HepG2 (cell line): Measurements from ENCODE around the gene STAT6. TPM values are rescaled to one million over a fixed set of nuclear protein-coding genes. Genes with fewer than 3 reads are reported as not detected.

Source experiments
- ARNT2 ChIP-seq: sonication (generic); formaldehyde crosslinking; IDR thresholded peaks from 2 replicates; pipeline ENCODE4 v1.8.0; 2022; ENCODE audit warnings: mild to moderate bottlenecking, low read depth, missing genetic modification reagents, moderate library complexity
- CC2D1A ChIP-seq: sonication (generic); formaldehyde crosslinking; IDR thresholded peaks from 2 replicates; pipeline ENCODE4 v1.8.1; 2023; ENCODE audit warnings: mild to moderate bottlenecking, missing genetic modification reagents
- DZIP1 ChIP-seq: sonication (generic); formaldehyde crosslinking; IDR thresholded peaks from 2 replicates; pipeline ENCODE4 v1.5.0; 2020; ENCODE audit warnings: mild to moderate bottlenecking, missing genetic modification reagents
- FOXP4 ChIP-seq: sonication (generic); formaldehyde crosslinking; IDR thresholded peaks from 2 replicates; pipeline ENCODE4 v1.4.0; 2020; ENCODE audit warnings: missing genetic modification reagents
- HNRNPH1 ChIP-seq: fragments of 200-400 bp; formaldehyde crosslinking; optimal IDR thresholded peaks from 2 replicates; pipeline ENCODE3; 2017; ENCODE audit warnings: mild to moderate bottlenecking, low read depth, low read length
- IRF2 ChIP-seq: IDR thresholded peaks from 2 replicates; pipeline ENCODE4 v1.6.1; 2018; ENCODE audit warnings: missing genetic modification reagents, missing compliant biosample characterization
- KDM1A ChIP-seq: IDR thresholded peaks from 2 replicates; pipeline ENCODE4 v1.6.1; 2016; ENCODE audit warnings: missing compliant biosample characterization
- PITX1 ChIP-seq: sonication (generic); formaldehyde crosslinking; IDR thresholded peaks from 2 replicates; pipeline ENCODE4 v1.5.1; 2020; ENCODE audit warnings: mild to moderate bottlenecking, missing genetic modification reagents
- RBAK ChIP-seq: sonication (generic); formaldehyde crosslinking; IDR thresholded peaks from 2 replicates; pipeline ENCODE4 v1.5.1; 2020; ENCODE audit warnings: mild to moderate bottlenecking, missing genetic modification reagents
- SAP130 ChIP-seq: IDR thresholded peaks from 2 replicates; pipeline ENCODE4 v1.6.1; 2016; ENCODE audit warnings: low read depth
- SKI ChIP-seq: fragments of 450-650 bp; IDR thresholded peaks from one replicate; pipeline ENCODE4 v1.6.1; 2018; ENCODE audit warnings: mild to moderate bottlenecking; ENCODE audit not compliant: partially characterized antibody
- SNAPC5 ChIP-seq: sonication (generic); formaldehyde crosslinking; IDR thresholded peaks from 2 replicates; pipeline ENCODE4 v1.8.1; 2023; ENCODE audit warnings: mild to moderate bottlenecking, missing genetic modification reagents, borderline replicate concordance
- XBP1 ChIP-seq: sonication (generic); formaldehyde crosslinking; IDR thresholded peaks from 2 replicates; pipeline ENCODE4 v1.5.0; 2020; ENCODE audit warnings: missing genetic modification reagents
- ZBTB38 ChIP-seq: sonication (generic); formaldehyde crosslinking; IDR thresholded peaks from 2 replicates; pipeline ENCODE4 v1.5.1; 2020; ENCODE audit warnings: mild to moderate bottlenecking, missing genetic modification reagents
- ZNF253 ChIP-seq: sonication (generic); formaldehyde crosslinking; IDR thresholded peaks from 2 replicates; pipeline ENCODE4 v1.8.0; 2022; ENCODE audit warnings: mild to moderate bottlenecking, missing genetic modification reagents, borderline replicate concordance
- ZNF431 ChIP-seq: sonication (generic); formaldehyde crosslinking; IDR thresholded peaks from 2 replicates; pipeline ENCODE4 v1.9.0; 2022; ENCODE audit warnings: missing genetic modification reagents, low read depth, mild to moderate bottlenecking, borderline replicate concordance
- ZNF550 ChIP-seq: sonication (generic); formaldehyde crosslinking; IDR thresholded peaks from 2 replicates; pipeline ENCODE4 v1.4.0; 2020; ENCODE audit warnings: mild to moderate bottlenecking, missing genetic modification reagents, borderline replicate concordance
- ZSCAN29 ChIP-seq: sonication (generic); formaldehyde crosslinking; conservative IDR thresholded peaks from 2 replicates; pipeline ENCODE4 v1.4.0; 2020; ENCODE audit warnings: mild to moderate bottlenecking, missing genetic modification reagents
- polyA plus RNA-seq, 8 experiments: library from polyadenylated mRNA; depleted of rRNA in 3 of 8; stranded (reverse) in 7 of 8; unstranded in 1 of 8; fragments of >200 nt; fragmentation: Illumina TruSeq in 4 of 8; extraction: Trizol in 4 of 8; gene quantifications; 2 replicates each; pipeline versions ENCODE4 v1.2.1 to v1.2.3, GENCODE V29; 2011 to 2016; ENCODE audit warnings: low read depth in 4 of 8, missing spikeins in 1 of 8, mixed read lengths in 1 of 8; ENCODE audit not compliant: insufficient read depth in 1 of 8
- total RNA-seq, 5 experiments: library from RNA; depleted of rRNA; stranded (reverse); fragments of >200 nt; fragmentation: Illumina TruSeq; extraction: Trizol; gene quantifications; 2 replicates each; pipeline ENCODE4 v1.2.3, GENCODE V29; 2016; ENCODE audit warnings: low read depth in 1 of 5
- TF ChIP-seq, protein P1 (sequence below): sonication (generic); formaldehyde crosslinking; IDR thresholded peaks from 2 replicates; pipeline ENCODE4 v1.4.0; 2020; ENCODE audit warnings: mild to moderate bottlenecking, missing genetic modification reagents, borderline replicate concordance

Gene STAT6
- total and polyA plus RNA-seq, 2 of the 13 experiments (the other 11 are each of a cell fraction or from before 2014, with no cell fraction given): 28.0 to 62.2 TPM

DNA sequence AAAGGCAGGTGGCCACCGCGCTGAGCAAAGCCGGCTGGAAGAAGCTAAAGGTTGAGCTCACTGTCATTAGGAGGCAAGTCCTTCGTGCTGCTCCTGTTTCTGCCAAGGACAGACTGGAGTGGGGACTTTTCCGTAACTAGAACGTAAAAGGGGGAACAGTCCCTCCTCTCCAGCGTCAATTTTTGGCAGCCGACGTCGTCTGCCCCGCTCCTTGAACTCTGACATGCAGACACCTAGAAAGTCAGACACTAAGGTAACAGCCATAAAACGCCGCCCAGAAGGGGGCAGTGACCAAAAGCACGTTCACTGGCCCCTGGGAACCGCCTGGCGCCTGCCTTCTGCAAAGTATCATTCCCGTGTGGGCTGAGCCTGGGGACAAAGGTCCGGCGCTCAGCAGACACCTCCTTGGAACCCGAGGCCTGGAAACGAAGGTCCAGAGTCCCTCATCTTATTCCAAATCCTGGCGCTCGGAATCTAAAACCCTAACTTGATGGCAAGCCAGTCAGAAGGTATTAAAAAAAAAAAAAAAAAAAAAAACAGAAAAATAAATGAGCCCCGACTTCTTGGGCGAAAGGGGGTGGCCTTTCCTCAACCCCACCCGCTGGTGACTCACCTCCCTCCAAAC lies 16.1 kb upstream of the STAT6 start (continued):
- TF ChIP-seq DZIP1 (CRISPR knock-in tag): no peak
- TF ChIP-seq PITX1: peak; percentile 39; the same call in 1 of the 2 replicates
- TF ChIP-seq CC2D1A (CRISPR knock-in tag): no peak
- TF ChIP-seq RBAK (CRISPR knock-in tag): no peak
- 0 out of 2 replicates have a peak, but pooled peaks have one; percentile 19 for TF ChIP-seq ARNT2 (CRISPR knock-in tag)
- peak; percentile 71 for TF ChIP-seq SAP130 (CRISPR knock-in tag)
- 0 out of 2 replicates have a peak, but pooled peaks have one; percentile 28 for TF ChIP-seq KDM1A (CRISPR knock-in tag)
- TF ChIP-seq, protein P1, sequence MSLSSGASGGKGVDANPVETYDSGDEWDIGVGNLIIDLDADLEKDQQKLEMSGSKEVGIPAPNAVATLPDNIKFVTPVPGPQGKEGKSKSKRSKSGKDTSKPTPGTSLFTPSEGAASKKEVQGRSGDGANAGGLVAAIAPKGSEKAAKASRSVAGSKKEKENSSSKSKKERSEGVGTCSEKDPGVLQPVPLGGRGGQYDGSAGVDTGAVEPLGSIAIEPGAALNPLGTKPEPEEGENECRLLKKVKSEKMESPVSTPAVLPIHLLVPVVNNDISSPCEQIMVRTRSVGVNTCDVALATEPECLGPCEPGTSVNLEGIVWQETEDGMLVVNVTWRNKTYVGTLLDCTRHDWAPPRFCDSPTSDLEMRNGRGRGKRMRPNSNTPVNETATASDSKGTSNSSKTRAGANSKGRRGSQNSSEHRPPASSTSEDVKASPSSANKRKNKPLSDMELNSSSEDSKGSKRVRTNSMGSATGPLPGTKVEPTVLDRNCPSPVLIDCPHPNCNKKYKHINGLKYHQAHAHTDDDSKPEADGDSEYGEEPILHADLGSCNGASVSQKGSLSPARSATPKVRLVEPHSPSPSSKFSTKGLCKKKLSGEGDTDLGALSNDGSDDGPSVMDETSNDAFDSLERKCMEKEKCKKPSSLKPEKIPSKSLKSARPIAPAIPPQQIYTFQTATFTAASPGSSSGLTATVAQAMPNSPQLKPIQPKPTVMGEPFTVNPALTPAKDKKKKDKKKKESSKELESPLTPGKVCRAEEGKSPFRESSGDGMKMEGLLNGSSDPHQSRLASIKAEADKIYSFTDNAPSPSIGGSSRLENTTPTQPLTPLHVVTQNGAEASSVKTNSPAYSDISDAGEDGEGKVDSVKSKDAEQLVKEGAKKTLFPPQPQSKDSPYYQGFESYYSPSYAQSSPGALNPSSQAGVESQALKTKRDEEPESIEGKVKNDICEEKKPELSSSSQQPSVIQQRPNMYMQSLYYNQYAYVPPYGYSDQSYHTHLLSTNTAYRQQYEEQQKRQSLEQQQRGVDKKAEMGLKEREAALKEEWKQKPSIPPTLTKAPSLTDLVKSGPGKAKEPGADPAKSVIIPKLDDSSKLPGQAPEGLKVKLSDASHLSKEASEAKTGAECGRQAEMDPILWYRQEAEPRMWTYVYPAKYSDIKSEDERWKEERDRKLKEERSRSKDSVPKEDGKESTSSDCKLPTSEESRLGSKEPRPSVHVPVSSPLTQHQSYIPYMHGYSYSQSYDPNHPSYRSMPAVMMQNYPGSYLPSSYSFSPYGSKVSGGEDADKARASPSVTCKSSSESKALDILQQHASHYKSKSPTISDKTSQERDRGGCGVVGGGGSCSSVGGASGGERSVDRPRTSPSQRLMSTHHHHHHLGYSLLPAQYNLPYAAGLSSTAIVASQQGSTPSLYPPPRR (CRISPR knock-in tag): no peak
- TF ChIP-seq ZNF431 (CRISPR knock-in tag): no peak
- no peak for TF ChIP-seq ZNF550 (CRISPR knock-in tag)
- peak; percentile 29; the same call in 1 of the 2 replicates for TF ChIP-seq ZBTB38 (CRISPR knock-in tag)
- no peak for TF ChIP-seq XBP1 (CRISPR knock-in tag)
- TF ChIP-seq SKI: peak; percentile 67
- TF ChIP-seq SNAPC5: no peak
- no peak for TF ChIP-seq ZSCAN29 (CRISPR knock-in tag)
- no peak for TF ChIP-seq HNRNPH1
- no peak; the same call in 1 of the 2 replicates for TF ChIP-seq FOXP4 (CRISPR knock-in tag)
- no peak for TF ChIP-seq ZNF253 (CRISPR knock-in tag)
- peak; percentile 54; the same call in 1 of the 2 replicates for TF ChIP-seq IRF2
